ENCODE data around the gene HPSE.
"Not testable (repeated sequence)": the region's sequence is repeated elsewhere in the genome, so short reads cannot be mapped to it uniquely, and the experiment has no call there.

HPSE gene

GRCh38 chr4:83281307-83281706, 53.3 kb downstream of the HPSE start:
- no peak for DNase-seq

- peak in 1 of 5 donors; percentile 34 for DNase-seq
Observed at GRCh38 chr4:83276299-83277040, 58.2 kb downstream of the HPSE start.

GRCh38 chr4:83273926-83274325, 60.7 kb downstream of the HPSE start:
- not testable (repeated sequence) for DNase-seq

GRCh38 chr4:83272900-83273299, 61.7 kb downstream of the HPSE start:
- DNase-seq, result peak in 1 of 5 donors; percentile 44

- no peak for DNase-seq
Observed at GRCh38 chr4:83269256-83269655, 65.4 kb downstream of the HPSE start.

GRCh38 chr4:83268491-83268890, 66.2 kb downstream of the HPSE start:
- DNase-seq, result no peak

- DNase-seq, result no peak
Observed at GRCh38 chr4:83267830-83268475, 66.7 kb downstream of the HPSE start.

- DNase-seq, result no peak
Observed at GRCh38 chr4:83267121-83267829, 67.4 kb downstream of the HPSE start.

GRCh38 chr4:83266689-83267088, 68.0 kb downstream of the HPSE start:
- peak in 1 of 5 donors; percentile 71 for DNase-seq

- no peak for DNase-seq
Observed at GRCh38 chr4:83263106-83263505, 71.5 kb downstream of the HPSE start.

GRCh38 chr4:83262682-83263081, 72.0 kb downstream of the HPSE start:
- DNase-seq, result no peak

GRCh38 chr4:83261307-83261706, 73.3 kb downstream of the HPSE start:
- DNase-seq, result no peak

- DNase-seq, result no peak
Observed at GRCh38 chr4:83259586-83259985, 75.1 kb downstream of the HPSE start.

GRCh38 chr4:83258461-83258860, 76.2 kb downstream of the HPSE start:
- no peak for DNase-seq

GRCh38 chr4:83257811-83258210, 76.8 kb downstream of the HPSE start:
- no peak for DNase-seq

- DNase-seq, result no peak
Observed at GRCh38 chr4:83255584-83255983, 79.1 kb downstream of the HPSE start.

- peak; percentile 28 to 78 (median 63) for DNase-seq
Observed at GRCh38 chr4:83252782-83253405, 81.8 kb downstream of the HPSE start.

- DNase-seq, result no peak
Observed at GRCh38 chr4:83251447-83251830, 83.2 kb downstream of the HPSE start.

- DNase-seq, result no peak
Observed at GRCh38 chr4:83250687-83251446, 83.8 kb downstream of the HPSE start.

- no peak for DNase-seq
Observed at GRCh38 chr4:83248486-83248885, 86.2 kb downstream of the HPSE start.

GRCh38 chr4:83247415-83248357, 87.0 kb downstream of the HPSE start:
- DNase-seq, result no peak

Measured in T-helper 1 cell (primary cell).